Hematopoietic multipotent progenitor cell treated with erythropoietin and hydrocortisone succinate and interleukin-3 and kit ligand, for 15 days (in vitro differentiated cells): ENCODE measurements around the gene TPX2.

ENCODE experiments used
- DNase-seq: peaks from one replicate; pipeline ENCODE4 v3.0.0-alpha.2; 2015; ENCODE audit warnings: low spot score

TPX2 gene

GRCh38 chr20:31706607-31707257 lies 32.4 kb upstream of the TPX2 start:
- peak; percentile 97 for DNase-seq

- DNase-seq = no peak
Measured at GRCh38 chr20:31707258-31707615, 31.9 kb upstream of the TPX2 start.

DNA sequence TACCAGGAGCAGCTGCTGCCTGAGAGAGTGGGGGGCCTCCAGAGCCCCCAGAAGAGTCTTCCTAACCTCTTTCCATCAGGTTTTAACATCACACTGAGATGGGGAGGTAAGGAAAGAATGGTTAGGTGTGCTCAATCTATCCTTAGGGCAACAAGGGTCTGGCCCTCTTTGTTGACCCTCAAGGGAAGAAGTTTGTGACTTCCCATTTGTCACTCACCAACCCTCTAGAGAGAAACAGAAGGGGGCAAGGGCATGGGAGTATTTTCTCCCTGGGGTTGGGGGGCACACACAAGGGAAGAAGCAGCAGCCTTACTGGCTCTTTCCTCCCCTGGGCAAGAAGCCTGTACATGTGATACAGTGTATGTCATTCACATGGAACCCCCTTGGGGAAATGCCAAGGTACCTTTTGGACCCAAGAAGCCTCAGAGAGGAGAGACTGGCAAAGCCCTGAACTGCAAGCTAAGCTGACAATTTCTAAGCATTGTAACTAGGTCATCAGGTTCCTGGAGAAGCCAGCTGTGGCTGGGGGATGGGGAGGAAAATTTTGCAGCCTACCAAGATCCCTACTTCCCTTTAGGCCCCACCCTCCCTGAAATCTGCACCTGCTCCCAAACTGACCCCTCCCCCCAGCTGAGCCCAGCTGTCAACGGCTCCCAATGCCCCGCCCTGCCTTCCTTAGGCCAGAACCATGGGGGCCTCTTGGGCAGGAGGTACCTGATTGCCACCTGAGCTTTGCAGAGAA lies 30.9 kb upstream of the TPX2 start:
- DNase-seq = peak; percentile 61

GRCh38 chr20:31708736-31709534 lies 30.2 kb upstream of the TPX2 start:
- peak; percentile 52 for DNase-seq

DNA sequence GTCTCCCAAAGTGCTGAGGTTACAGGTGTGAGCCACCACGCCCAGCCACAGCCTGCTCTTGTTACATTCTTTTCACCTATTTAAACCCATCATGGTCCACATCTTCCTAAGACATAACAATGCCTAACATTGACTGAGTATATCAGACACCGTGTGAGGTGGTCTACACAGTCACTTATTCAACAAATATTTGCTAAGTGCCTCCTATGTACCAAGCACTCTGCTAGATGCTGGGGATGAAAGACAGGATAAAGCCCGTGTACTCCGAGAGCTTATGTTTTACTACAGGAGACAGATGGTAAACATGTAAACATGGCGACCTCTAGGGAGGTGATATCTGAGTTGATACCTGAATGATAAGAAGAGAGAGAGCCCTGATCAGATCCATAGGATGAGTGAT lies 29.2 kb upstream of the TPX2 start:
- no peak for DNase-seq

DNA sequence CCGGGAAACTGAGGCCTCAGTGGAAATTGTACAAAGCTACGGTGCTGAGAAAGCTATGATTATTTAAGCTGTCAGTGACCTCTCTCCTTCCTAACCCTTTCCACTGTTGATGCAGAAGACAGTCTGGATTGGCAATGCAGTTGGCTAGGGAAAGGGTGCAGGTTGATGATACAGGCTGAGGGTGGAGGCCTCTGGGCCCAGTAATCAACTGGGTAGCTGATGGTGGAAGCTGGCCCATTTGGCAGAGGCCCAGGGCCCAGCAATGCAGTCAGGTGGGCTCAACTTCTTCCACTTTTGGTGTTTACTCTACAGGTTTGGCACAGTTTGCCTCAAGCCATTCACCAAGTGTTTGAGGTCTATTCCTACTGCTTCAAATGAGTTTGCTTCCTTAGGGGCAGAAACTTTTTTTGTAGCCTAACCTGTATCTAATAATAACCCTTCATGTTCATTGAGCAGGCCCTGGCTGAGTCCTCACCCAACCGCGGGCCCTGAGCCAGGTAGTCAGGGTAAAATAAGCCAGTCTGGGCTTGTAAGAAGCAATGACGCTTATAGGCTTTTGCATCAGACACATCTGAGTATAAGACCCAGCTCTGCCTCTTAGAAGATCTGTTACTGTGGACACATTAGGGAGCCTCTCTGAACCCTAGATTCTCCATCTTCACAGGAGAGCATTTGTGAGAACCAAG lies 28.5 kb upstream of the TPX2 start:
- peak; percentile 91 for DNase-seq

GRCh38 chr20:31711179-31712111 lies 27.6 kb upstream of the TPX2 start:
- DNase-seq = peak; percentile 54

- DNase-seq = peak; percentile 65
Measured at GRCh38 chr20:31712112-31712553, 27.0 kb upstream of the TPX2 start.

DNA sequence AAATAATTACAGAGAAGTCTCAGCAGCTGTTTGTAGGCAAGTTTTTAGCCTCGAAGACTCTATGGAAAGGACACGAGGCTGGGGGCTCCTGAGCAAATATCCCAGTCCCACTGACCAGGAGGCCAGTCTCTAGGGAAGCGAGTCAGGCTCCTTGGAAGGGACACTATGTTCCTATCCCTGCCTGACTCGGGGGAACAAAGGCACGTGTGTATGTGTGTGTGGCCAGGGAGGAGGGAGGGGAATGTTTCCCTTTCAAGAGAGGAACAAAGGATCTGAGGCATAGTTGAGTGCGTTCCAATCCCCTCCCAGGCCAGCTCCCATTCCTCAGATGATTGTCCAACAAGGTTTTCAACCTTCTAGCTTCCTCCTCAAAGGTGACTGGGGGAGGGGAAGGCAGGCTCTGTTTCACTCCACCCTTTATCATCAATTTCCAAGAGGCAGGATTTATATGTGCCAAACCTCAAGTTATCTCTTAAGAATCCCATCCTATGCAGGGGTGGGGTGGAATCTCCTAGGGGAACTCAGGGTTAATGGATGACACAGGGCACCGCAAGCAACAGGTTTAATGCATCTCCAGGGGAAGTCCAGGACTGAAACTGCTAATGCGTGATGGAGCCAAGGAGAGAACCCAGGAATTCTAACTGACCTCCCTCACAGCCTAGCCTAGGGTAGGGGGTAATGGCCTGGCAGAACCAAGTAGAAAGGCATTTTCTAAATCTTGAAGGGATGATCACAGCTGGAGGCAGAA lies 26.4 kb upstream of the TPX2 start:
- peak; percentile 32 for DNase-seq

DNA sequence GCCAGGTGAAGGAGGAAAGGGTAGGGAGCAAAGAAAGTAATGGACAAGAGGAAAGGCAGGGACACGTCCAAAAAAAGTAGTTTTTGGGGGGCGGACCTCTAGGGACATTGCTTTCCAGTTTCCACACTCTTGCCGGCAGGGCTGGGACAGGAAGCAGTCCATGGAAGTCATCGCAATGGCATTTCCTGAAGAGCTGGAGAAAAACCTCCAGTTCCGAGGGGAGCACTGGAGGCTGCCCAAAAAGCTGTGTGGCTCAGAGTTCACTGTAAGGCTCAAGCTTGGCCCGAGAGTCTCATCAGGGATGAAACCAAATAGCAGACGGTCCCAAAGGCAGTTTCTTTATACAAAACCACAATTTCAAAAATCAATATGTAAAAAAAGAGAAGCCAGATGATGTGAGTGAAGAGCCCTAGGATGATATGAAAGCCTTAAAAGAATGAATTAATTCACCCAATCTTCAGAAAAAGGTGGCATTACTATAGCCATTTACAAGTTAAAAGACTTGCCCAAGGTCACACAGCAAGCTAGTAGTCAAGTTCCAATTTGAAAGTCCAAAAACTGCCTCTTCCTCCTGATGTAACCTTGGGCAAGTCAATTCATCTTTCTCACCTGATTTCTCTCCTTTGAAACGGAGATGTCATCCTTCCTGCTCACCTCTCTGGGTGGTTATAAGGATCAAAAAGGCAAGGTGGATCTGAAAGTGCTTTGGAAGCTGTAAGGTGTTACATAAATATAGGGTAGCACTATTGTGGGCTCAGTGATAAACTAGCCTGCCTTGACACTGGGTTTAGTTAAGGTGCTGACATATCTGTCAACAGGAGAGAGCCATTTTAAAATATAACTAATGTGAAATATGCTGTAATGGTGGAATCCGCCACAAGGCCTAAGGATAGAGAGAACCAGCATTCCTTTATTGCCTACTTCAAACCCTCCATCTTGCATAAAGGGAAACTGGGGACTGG lies 25.5 kb upstream of the TPX2 start:
- DNase-seq = peak; percentile 19

GRCh38 chr20:31715766-31716165 lies 23.3 kb upstream of the TPX2 start:
- DNase-seq = no peak

GRCh38 chr20:31716351-31716750 lies 22.7 kb upstream of the TPX2 start:
- DNase-seq = peak; percentile 23

DNA sequence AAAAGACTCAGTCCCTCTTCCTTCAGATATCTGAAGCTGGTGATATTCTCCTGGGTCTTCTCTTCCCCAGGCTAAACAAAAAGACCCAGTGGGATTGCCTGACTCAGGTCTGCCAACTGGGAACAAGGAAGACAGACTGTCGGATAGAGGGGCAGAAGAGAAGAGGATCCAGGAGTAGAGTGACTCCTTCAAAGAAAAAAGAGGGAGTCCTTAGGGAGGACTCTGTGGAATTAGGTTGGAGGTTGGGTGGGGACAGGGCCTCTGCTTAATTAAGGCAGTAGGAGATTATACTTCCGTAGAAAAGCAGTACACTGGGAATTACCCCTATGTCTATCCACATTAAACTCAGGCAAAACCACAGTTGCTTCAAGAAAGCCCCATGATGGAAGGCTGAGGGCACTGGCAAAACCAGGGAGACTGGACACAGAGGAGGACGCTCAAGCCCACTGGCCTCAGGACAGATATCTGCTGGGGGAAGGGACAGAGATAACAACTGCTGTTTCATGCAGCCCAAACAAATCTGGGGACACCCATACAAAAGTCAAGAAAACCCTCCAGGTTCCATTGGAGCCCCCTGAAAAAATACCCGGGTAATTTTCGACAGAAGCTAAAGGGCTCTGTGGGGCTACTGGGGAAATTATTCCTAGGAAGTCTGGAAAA lies 22.1 kb upstream of the TPX2 start:
- DNase-seq = peak; percentile 36

DNA sequence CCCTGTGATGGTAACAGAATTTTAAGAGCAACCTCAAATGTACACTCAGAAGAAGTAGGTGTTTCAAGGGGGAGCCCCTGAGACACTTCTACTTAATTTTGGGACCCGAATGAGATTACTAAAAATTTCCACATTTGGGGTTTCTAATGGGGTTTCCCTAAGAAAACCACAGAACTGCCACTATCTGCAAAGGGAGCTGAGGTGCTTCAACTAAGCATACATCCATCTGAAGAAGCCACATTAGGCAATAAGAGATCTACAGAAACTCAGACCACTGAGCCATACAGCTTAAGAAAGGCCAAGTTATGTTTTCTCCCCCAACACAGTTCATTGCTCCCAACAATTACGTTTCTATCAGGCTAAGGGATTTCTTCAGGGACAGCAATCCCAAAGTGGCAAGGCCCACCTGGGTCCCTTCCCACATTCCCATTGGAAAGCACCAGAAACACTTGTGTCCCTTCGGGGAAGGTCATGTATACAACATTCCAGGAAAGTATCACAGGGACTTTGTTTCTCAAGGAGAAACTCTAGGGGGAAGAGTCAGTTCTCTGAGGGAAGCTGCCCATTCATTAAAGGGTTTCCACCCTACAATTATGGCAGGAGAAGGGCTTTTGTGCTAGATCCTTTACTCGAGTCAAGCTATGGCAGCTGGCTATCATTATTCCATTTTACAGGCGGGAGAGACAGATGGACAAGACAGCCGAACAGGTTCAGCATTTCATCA lies 21.4 kb upstream of the TPX2 start:
- DNase-seq = peak; percentile 32

DNA sequence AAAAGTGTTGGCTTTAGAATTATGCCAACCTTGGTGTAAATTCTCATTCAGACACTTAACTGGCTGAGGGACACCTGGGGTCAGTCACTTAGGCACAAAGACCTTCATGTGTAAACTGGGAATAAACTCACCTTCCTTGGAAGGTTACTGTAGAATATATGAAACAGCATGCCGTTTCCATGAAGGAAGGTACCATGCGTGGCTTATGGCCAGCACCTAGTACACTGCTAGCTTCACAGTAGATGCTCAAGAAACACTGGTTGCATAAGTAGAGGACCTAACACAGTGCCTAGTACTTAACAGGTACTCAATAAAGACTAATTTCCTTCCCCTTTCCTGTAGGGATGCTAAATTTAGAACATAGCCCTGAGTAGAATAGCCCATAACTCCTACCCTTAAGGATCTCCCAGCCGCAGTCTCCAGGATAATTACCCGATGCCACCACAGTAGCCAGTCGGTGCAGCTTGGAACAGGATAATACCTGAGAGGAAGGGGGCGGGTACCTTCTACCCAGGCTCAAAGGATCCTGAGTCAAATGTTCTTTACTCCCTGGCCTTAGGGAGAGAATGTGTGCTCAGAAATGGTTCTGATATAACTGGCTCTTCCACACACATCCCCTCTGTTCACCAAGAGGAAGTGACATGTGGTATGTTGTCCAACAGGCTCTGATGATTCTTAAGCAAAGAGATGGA lies 20.0 kb upstream of the TPX2 start:
- DNase-seq = peak; percentile 45

- DNase-seq = peak; percentile 45
Measured at GRCh38 chr20:31719644-31720485, 19.2 kb upstream of the TPX2 start.
